GM20000 (cell line): ENCODE measurements around the gene SERPINA12.

Experiments
- DNase-seq: peaks from one replicate; pipeline ENCODE4 v3.0.0; 2012; ENCODE audit warnings: low spot score
- TF ChIP-seq, protein P1 (sequence below): IDR thresholded peaks from 2 replicates; pipeline ENCODE4 v1.5.1; 2012; ENCODE audit warnings: mild to moderate bottlenecking, control low read depth; ENCODE audit errors: extremely low read depth, missing control alignments

Gene SERPINA12

DNA sequence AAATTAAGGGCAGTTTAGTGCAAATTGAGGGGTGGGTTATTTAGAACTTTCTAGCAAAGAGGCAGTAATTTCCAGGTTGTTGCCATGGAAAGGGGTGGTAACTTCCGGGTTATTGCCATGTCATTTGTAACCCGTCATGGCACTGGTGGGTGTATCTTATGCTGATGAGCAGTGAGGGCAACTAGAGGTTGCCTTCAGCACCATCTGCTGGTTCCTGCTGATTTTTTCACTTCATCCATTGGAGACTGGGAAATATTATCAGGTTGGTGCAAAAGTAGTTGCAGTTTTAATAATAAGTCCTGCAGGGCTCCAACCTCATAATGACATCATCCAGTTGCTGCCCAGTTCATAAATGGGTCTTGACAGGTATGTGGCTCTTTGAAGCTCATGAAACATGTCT, 27.6 kb upstream of the SERPINA12 start:
- TF ChIP-seq, protein P1, sequence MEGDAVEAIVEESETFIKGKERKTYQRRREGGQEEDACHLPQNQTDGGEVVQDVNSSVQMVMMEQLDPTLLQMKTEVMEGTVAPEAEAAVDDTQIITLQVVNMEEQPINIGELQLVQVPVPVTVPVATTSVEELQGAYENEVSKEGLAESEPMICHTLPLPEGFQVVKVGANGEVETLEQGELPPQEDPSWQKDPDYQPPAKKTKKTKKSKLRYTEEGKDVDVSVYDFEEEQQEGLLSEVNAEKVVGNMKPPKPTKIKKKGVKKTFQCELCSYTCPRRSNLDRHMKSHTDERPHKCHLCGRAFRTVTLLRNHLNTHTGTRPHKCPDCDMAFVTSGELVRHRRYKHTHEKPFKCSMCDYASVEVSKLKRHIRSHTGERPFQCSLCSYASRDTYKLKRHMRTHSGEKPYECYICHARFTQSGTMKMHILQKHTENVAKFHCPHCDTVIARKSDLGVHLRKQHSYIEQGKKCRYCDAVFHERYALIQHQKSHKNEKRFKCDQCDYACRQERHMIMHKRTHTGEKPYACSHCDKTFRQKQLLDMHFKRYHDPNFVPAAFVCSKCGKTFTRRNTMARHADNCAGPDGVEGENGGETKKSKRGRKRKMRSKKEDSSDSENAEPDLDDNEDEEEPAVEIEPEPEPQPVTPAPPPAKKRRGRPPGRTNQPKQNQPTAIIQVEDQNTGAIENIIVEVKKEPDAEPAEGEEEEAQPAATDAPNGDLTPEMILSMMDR = no peak
- no peak for DNase-seq

DNA sequence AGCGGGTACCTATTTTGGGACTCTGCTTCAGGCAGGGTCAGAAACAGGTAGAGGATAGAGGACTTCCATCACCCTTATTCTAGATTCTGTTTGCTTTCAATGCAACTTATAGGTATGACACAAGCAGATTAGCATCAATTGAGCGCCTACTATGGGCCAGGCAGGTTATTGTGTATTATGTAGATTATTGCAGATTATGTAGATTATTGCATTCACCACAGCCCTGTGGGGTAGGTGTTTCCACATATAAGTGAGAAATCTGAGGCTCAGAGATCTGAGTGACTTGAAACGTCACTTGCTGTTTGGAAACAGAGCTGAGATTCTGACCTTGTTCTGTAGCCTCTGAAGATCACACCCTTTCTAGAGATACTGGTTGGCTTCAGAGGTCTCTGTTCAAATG, 26.2 kb upstream of the SERPINA12 start:
- TF ChIP-seq, protein P1 = no peak

GRCh38 chr14:94532447-94532846, 23.2 kb upstream of the SERPINA12 start:
- TF ChIP-seq, protein P1 = no peak
- no peak for DNase-seq

More for the DNA sequence above, 26.2 kb upstream of the SERPINA12 start:
- no peak for DNase-seq

- no peak for DNase-seq
- TF ChIP-seq, protein P1 = no peak
Observed at GRCh38 chr14:94531187-94531586, 21.9 kb upstream of the SERPINA12 start.

GRCh38 chr14:94524093-94524492, 14.8 kb upstream of the SERPINA12 start:
- no peak for DNase-seq
- TF ChIP-seq, protein P1 = no peak

GRCh38 chr14:94523265-94523664, 14.0 kb upstream of the SERPINA12 start:
- TF ChIP-seq, protein P1 = no peak
- no peak for DNase-seq

DNA sequence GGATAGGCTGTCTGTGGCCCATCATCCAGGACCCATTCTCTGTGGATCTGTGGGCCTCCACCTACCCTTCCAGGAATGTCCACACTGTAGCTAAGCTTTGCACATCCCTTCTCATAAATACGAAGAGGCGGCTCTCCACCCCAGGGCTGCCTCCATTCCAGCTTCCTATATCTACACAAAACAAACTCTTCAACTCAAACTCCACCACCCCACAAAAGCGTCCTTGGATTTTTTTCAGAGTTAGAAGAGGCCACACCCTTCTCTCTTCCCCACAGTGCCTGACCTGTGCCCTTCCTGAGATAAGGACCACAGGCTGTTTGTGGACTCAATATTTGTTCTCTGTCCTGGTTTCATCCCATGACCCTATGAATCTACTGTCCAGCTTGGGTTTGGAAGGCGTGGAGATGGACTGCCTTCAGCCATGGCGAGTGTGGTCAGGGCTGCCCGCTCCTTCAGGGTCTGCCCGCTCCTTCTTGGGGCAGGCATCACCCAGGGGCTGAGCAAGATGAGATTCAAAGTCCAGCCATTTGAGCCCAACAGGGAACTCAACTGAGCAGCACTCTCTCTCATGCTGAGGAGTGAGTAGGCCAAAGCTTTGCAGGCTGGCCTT, 13.0 kb upstream of the SERPINA12 start:
- TF ChIP-seq, protein P1 = no peak

More for the DNA sequence above, 13.0 kb upstream of the SERPINA12 start:
- DNase-seq = no peak
